ENCODE results near the gene KRTAP4-12. TPM values are rescaled to one million over a fixed set of nuclear protein-coding genes. Genes with fewer than 3 reads are reported as not detected.

KRTAP4-12 gene
- total RNA-seq, 1 experiment from 2014 or later, result not detected

DNA sequence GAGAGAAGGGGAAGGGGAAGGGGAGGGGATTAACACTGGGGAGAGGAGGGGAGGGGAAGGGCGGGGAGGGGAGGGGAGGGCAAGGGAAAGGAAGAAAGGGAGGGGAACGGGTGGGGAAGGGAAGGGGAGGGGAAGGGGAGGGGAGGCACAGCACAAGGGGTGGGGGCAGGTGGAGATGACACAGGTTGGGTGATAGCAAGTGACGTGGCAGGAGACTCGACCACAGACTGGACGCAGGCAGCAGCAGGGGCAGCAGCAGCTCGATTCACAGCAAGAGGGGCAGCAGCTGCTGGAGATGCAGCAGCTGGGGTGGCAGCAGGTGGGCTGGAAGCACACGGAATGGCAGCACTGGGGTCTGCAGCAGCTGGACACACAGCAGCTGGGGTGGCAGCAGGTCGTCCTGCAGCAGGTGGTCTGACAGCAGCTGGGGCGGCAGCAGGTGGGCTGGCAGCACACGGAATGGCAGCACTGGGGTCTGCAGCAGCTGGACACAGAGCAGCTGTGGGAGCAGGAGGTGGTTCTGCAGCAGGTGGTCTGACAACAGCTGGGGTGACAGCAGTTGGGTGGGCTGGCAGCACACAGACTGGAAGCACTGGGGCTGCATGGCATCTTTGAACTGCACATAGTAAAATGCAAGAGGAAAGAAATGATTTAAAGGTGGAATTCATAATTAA is 22.3 kb downstream of the KRTAP4-12 start, which contains the start of gene KRTAP4-16:
TSS of gene KRTAP4-16 (minus strand) at position 624 of the 674 bp plus-strand sequence. CDS start at position 624, 0 bp downstream.
- Histone ChIP-seq H3K9me2 (ENCODE audit: insufficient read depth) (no peaks in the 10 kb centered on the region), H3K4me1 (ENCODE audit: control insufficient read depth in 1 of 2, insufficient read depth in 2 of 2, low read length in 2 of 2) (peaks cover 13 to 56% of the 10 kb centered on the region in 2 experiments), H3K27me3 (ENCODE audit: insufficient read depth, low read length) (no peaks in the 10 kb centered on the region), H3K36me3 (ENCODE audit: control insufficient read depth in 1 of 2, insufficient read depth in 2 of 2, low read length in 2 of 2) (peaks cover 0 to 4% of the 10 kb centered on the region in 2 experiments; a peak in 1 of 4 replicates), H3K4me3 (replicated peaks in 1 of 2; ENCODE audit: low read depth in 1 of 2, low read length in 2 of 2) (no peak within 1 kb of the TSS), H2AFZ (ENCODE audit: low read depth, low read length, poor library complexity, severe bottlenecking) (no peak within 1 kb of the TSS), H3K27ac (ENCODE audit: low read depth, low read length) (peak within 1 kb of the TSS; percentile 75), H3K9me3 (ENCODE audit: control insufficient read depth in 1 of 2, insufficient read depth in 1 of 2, low read depth in 1 of 2, low read length in 2 of 2) (no peaks in the 10 kb centered on the region), H3K9ac (ENCODE audit: low read length) (peak within 1 kb of the TSS; percentile 8; the same call in 1 of the 2 replicates), H3K79me2 (ENCODE audit: insufficient read depth, low read length) (no peaks in the 10 kb centered on the region), H4K20me1 (ENCODE audit: insufficient read depth) (no peaks in the 10 kb centered on the region), H3K4me2 (ENCODE audit: low read length) (peak within 1 kb of the TSS; percentile 19; the same call in 1 of the 2 replicates)
- no peak for DNase-seq (ENCODE audit: low read depth, low spot score)
- TF ChIP-seq SP1 (IDR thresholded peaks at IDR 0.05; ENCODE audit: low read depth) (no peak), ZNF274 (IDR thresholded peaks at IDR 0.05; ENCODE audit: low read depth, low read length) (no peak), JUND (IDR thresholded peaks at IDR 0.05) (no peak), CEBPB (IDR thresholded peaks at IDR 0.05; ENCODE audit: low read depth) (no peak), ELF1 (IDR thresholded peaks at IDR 0.05; ENCODE audit: borderline replicate concordance, low read depth) (no peak), SRF (IDR thresholded peaks at IDR 0.05; ENCODE audit: low read depth) (no peak), ZFX (IDR thresholded peaks at IDR 0.05) (no peak), FOSL1 (IDR thresholded peaks at IDR 0.05; ENCODE audit: low read depth) (no peak), RAD21 (IDR thresholded peaks at IDR 0.05; ENCODE audit: low read depth) (no peak), YY1 (IDR thresholded peaks at IDR 0.05; ENCODE audit: extremely low read depth, insufficient replicate concordance, low read depth, low read length) (no peak), EGR1 (IDR thresholded peaks at IDR 0.05; ENCODE audit: low read depth) (no peak), EZH2phosphoT487 (IDR thresholded peaks at IDR 0.05; ENCODE audit: borderline replicate concordance) (no peak)
- TF ChIP-seq, protein P1, sequence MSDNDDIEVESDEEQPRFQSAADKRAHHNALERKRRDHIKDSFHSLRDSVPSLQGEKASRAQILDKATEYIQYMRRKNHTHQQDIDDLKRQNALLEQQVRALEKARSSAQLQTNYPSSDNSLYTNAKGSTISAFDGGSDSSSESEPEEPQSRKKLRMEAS (IDR thresholded peaks at IDR 0.05), result no peak
- TF ChIP-seq, protein P2, sequence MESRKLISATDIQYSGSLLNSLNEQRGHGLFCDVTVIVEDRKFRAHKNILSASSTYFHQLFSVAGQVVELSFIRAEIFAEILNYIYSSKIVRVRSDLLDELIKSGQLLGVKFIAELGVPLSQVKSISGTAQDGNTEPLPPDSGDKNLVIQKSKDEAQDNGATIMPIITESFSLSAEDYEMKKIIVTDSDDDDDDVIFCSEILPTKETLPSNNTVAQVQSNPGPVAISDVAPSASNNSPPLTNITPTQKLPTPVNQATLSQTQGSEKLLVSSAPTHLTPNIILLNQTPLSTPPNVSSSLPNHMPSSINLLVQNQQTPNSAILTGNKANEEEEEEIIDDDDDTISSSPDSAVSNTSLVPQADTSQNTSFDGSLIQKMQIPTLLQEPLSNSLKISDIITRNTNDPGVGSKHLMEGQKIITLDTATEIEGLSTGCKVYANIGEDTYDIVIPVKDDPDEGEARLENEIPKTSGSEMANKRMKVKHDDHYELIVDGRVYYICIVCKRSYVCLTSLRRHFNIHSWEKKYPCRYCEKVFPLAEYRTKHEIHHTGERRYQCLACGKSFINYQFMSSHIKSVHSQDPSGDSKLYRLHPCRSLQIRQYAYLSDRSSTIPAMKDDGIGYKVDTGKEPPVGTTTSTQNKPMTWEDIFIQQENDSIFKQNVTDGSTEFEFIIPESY (IDR thresholded peaks at IDR 0.05; ENCODE audit: extremely low read depth, insufficient replicate concordance, low read length), result no peak
- TF ChIP-seq, protein P3, sequence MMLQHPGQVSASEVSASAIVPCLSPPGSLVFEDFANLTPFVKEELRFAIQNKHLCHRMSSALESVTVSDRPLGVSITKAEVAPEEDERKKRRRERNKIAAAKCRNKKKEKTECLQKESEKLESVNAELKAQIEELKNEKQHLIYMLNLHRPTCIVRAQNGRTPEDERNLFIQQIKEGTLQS (IDR thresholded peaks at IDR 0.05), result no peak
- intact Hi-C loops (cut with micrococcal nuclease), result no loop called here
- POLR2A ChIA-PET, result no interaction called here
- ATAC-seq, result no peak
- RAD21 ChIA-PET (ENCODE audit: low non-redundant PET in 1 of 2, low total read pairs in 2 of 2, uncharacterized antibody in 2 of 2, unreplicated experiment in 2 of 2), result no interaction called here
- no TSS peak for BruUV-seq (replicated peaks)
- CTCF ChIA-PET, result no interaction called here
